Spleen (tissue), 11 donors: ENCODE data around the gene DNAJA3. TPM values are rescaled to one million over a fixed set of nuclear protein-coding genes. Genes with fewer than 3 reads are reported as not detected.

Experiments used
- DNase-seq: peaks from one replicate; pipeline ENCODE4 v3.0.0-alpha.2; 2020
- H3K27ac ChIP-seq, 8 donors: fragments of 200-600 bp; sonication (generic) in 7 of 8; 1 replicate in 4 of 8; 2 replicates in 4 of 8; pipeline versions ENCODE4 v1.5.0 to v1.8.0; 2016 to 2021; ENCODE audit warnings: inconsistent platforms in 4 of 8, mild to moderate bottlenecking in 4 of 8, moderate library complexity in 1 of 8
- H3K27me3 ChIP-seq, 7 donors: fragments of 200-600 bp; sonication (generic) in 6 of 7; replicated peaks in 1 of 7; 1 replicate in 4 of 7; 2 replicates in 3 of 7; pipeline versions ENCODE4 v1.5.0 to v1.8.0; 2016 to 2021; ENCODE audit warnings: inconsistent platforms in 3 of 7, mild to moderate bottlenecking in 1 of 7
- H3K36me3 ChIP-seq, 6 donors: fragments of 200-600 bp; sonication (generic) in 5 of 6; 1 replicate in 4 of 6; 2 replicates in 2 of 6; pipeline versions ENCODE4 v1.5.0 to v1.8.0; 2016 to 2021; ENCODE audit warnings: inconsistent platforms in 2 of 6
- H3K4me1 ChIP-seq, 6 donors: fragments of 200-600 bp; sonication (generic) in 5 of 6; 1 replicate in 3 of 6; 2 replicates in 3 of 6; pipeline versions ENCODE4 v1.5.0 to v1.8.0; 2016 to 2021; ENCODE audit warnings: inconsistent platforms in 3 of 6
- H3K4me3 ChIP-seq, 8 donors: fragments of 200-600 bp; sonication (generic) in 7 of 8; 1 replicate in 4 of 8; 2 replicates in 4 of 8; pipeline versions ENCODE4 v1.5.0 to v1.8.0; 2016 to 2021; ENCODE audit warnings: inconsistent platforms in 4 of 8, mild to moderate bottlenecking in 4 of 8, moderate library complexity in 2 of 8
- H3K9me3 ChIP-seq, 8 donors: fragments of 200-600 bp; sonication (generic) in 7 of 8; 1 replicate in 4 of 8; 2 replicates in 4 of 8; pipeline versions ENCODE4 v1.5.0 to v1.8.0; 2016 to 2021; ENCODE audit warnings: inconsistent platforms in 4 of 8
- POLR2A ChIP-seq, 3 donors: fragments of 450-650 bp; IDR thresholded peaks; one replicate each; pipeline ENCODE4 v1.5.1; 2017; ENCODE audit warnings: antibody characterized with exemption in 3 of 3, mild to moderate bottlenecking in 1 of 3
- POLR2AphosphoS5 ChIP-seq, 3 donors: sonication (generic); formaldehyde crosslinking; IDR thresholded peaks; one replicate each; pipeline ENCODE4 v1.5.1; 2017; ENCODE audit warnings: antibody characterized with exemption in 3 of 3
- WGBS, 5 donors: extraction: QIAGEN DNeasy Blood & Tissue Kit in 3 of 5; methylation state at CpG; one replicate each; pipeline versions ENCODE4 v1.1.5 to v1.1.7; 2013 to 2018; 5-methylcytosine and 5-hydroxymethylcytosine counted together
- intact Hi-C: fragments of 100-400 bp; cut with DNase I; formaldehyde crosslinking; loops from one replicate; pipeline ENCODE4 v1.15.0; 2023; ENCODE audit warnings: low total_unique reads
- polyA plus RNA-seq, 3 donors: library from polyadenylated mRNA; stranded (reverse); fragments of 200-250 nt; gene quantifications; one replicate each; pipeline ENCODE4 v1.2.1, GENCODE V29; 2013
- total RNA-seq, 7 donors: library from RNA; depleted of rRNA in 3 of 7; stranded (reverse); fragments of >200 nt in 3 of 7; fragmentation: NEBNext Ultra II Directional in 4 of 7; extraction: Animal tissue kit (Norgen Biotek cat#: 25700) in 4 of 7; gene quantifications; one replicate each; pipeline versions ENCODE4 v1.1.0 to v1.2.1, GENCODE V29; 2016 to 2021
- TF ChIP-seq, protein P1 (sequence below), 11 experiments: fragments of 200-600 bp in 7 of 11; fragments of 450-650 bp in 4 of 11; sonication (generic) in 4 of 11; IDR thresholded peaks in 8 of 11; conservative IDR thresholded peaks in 3 of 11; 1 replicate in 7 of 11; 2 replicates in 4 of 11; pipeline versions ENCODE4 v1.4.0 to v1.8.0; 2016 to 2021; ENCODE audit warnings: antibody characterized with exemption in 11 of 11, inconsistent platforms in 4 of 11, mild to moderate bottlenecking in 1 of 11
- donor health status: healthy with polysubstance abuse.
- donor health status: DM: no; HTN: no; CAD: no; lungs with moderate emphysema.
- donor health status: DM: no; HTN: no; CAD: no.
- donor health status: Bipolar disorder and iron deficiency.
- donor health status: healthy.
- donor health status: DM: no; HTN: no; CAD: no.
- donor health status: DM: yes; HTN: yes; CAD: no.

The DNAJA3 gene
- total and polyA plus RNA-seq, 10 donors: 16.9 to 47.6 (median 35.3) TPM

GRCh38 chr16:4409081-4409932 is 16.4 kb upstream of the DNAJA3 start:
- TF ChIP-seq POLR2AphosphoS5 (IDR thresholded peaks at IDR 0.05): peak in 1 of 3 donors; percentile 37
- TF ChIP-seq, protein P1, sequence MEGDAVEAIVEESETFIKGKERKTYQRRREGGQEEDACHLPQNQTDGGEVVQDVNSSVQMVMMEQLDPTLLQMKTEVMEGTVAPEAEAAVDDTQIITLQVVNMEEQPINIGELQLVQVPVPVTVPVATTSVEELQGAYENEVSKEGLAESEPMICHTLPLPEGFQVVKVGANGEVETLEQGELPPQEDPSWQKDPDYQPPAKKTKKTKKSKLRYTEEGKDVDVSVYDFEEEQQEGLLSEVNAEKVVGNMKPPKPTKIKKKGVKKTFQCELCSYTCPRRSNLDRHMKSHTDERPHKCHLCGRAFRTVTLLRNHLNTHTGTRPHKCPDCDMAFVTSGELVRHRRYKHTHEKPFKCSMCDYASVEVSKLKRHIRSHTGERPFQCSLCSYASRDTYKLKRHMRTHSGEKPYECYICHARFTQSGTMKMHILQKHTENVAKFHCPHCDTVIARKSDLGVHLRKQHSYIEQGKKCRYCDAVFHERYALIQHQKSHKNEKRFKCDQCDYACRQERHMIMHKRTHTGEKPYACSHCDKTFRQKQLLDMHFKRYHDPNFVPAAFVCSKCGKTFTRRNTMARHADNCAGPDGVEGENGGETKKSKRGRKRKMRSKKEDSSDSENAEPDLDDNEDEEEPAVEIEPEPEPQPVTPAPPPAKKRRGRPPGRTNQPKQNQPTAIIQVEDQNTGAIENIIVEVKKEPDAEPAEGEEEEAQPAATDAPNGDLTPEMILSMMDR (IDR thresholded peaks at IDR 0.05 in 8 of 11, conservative IDR thresholded peaks at IDR 0.05 in 3 of 11): no peak
- TF ChIP-seq POLR2A (IDR thresholded peaks at IDR 0.05): no peak
- DNase-seq: peak; percentile 71
- WGBS, 5 donors: 86 to 97% (median 94%) methylated on average over 10 to 19 of the region's 19 CpGs
- H3K27ac ChIP-seq: no peak overlapping the region
- H3K27me3 ChIP-seq: no peaks in the 10 kb centered on the region
- H3K36me3 ChIP-seq: peaks cover 0 to 95% (median 86%) of the 10 kb centered on the region in 6 donors
- no peak overlapping the region for H3K4me3 ChIP-seq
- peaks cover 2 to 64% (median 30%) of the 10 kb centered on the region in 6 donors for H3K4me1 ChIP-seq
- no peaks in the 10 kb centered on the region for H3K9me3 ChIP-seq
- intact Hi-C loops: no loop called here

GRCh38 chr16:4410335-4411075 is 15.2 kb upstream of the DNAJA3 start:
- intact Hi-C loops: no loop called here
- H3K9me3 ChIP-seq: no peaks in the 10 kb centered on the region
- WGBS, 5 donors: 74 to 86% (median 83%) methylated on average over 15 of the region's 15 CpGs
- H3K27me3 ChIP-seq: no peaks in the 10 kb centered on the region
- TF ChIP-seq, protein P1 (IDR thresholded peaks at IDR 0.05 in 8 of 11, conservative IDR thresholded peaks at IDR 0.05 in 3 of 11): no peak
- TF ChIP-seq POLR2AphosphoS5 (IDR thresholded peaks at IDR 0.05): peak in 1 of 3 donors; percentile 37
- TF ChIP-seq POLR2A (IDR thresholded peaks at IDR 0.05): no peak
- DNase-seq: no peak
- H3K27ac ChIP-seq: peak overlapping the region in 2 of 8 donors; percentile 8 to 41
- H3K4me1 ChIP-seq: peaks cover 13 to 75% (median 42%) of the 10 kb centered on the region in 6 donors
- H3K36me3 ChIP-seq: peaks cover 0 to 83% (median 74%) of the 10 kb centered on the region in 6 donors
- H3K4me3 ChIP-seq: no peak overlapping the region

- intact Hi-C loops: no loop called here
- TF ChIP-seq, protein P1 (IDR thresholded peaks at IDR 0.05 in 8 of 11, conservative IDR thresholded peaks at IDR 0.05 in 3 of 11): no peak
- TF ChIP-seq POLR2AphosphoS5 (IDR thresholded peaks at IDR 0.05): peak in 1 of 3 donors; percentile 65
- Histone ChIP-seq H3K4me1 (peaks cover 13 to 80% (median 45%) of the 10 kb centered on the region in 6 donors), H3K27me3 (no peaks in the 10 kb centered on the region), H3K4me3 (no peak overlapping the region), H3K27ac (peak overlapping the region in 3 of 8 donors; percentile 4 to 41 (median 10)), H3K9me3 (no peaks in the 10 kb centered on the region), H3K36me3 (peaks cover 0 to 71% (median 62%) of the 10 kb centered on the region in 6 donors)
- peak; percentile 71 for DNase-seq
- 83 to 93% (median 91%) methylated on average over 5 to 16 of the region's 16 CpGs for WGBS, 5 donors
Observed at GRCh38 chr16:4411684-4412083, 14.0 kb upstream of the DNAJA3 start.
